GM10248 (cell line): ENCODE results near the gene TEX35.

Experiments
- CTCF ChIA-PET: fragments of 300-600 bp; sonication (Branson Sonifier 250); formaldehyde crosslinking; extraction: SDS; loops from one replicate; lab custom pipeline; 2021; ENCODE audit warnings: antibody characterized with exemption; lab: Yijun Ruan, JAX
- POLR2A ChIA-PET: fragments of 350-650 bp; sonication (Branson Sonifier 250); formaldehyde crosslinking; extraction: SDS; loops from one replicate; lab custom pipeline; 2020; ENCODE audit warnings: antibody characterized with exemption; lab: Yijun Ruan, JAX
- DNase-seq: peaks from one replicate; pipeline ENCODE4 v3.0.0; 2012; ENCODE audit errors: extremely low spot score
- CTCF ChIP-seq: IDR thresholded peaks from 2 replicates; pipeline ENCODE4 v1.5.1; 2012; ENCODE audit warnings: mild to moderate bottlenecking, low read depth; ENCODE audit errors: extremely low read depth, missing control alignments, control extremely low read depth

TEX35 gene

DNA sequence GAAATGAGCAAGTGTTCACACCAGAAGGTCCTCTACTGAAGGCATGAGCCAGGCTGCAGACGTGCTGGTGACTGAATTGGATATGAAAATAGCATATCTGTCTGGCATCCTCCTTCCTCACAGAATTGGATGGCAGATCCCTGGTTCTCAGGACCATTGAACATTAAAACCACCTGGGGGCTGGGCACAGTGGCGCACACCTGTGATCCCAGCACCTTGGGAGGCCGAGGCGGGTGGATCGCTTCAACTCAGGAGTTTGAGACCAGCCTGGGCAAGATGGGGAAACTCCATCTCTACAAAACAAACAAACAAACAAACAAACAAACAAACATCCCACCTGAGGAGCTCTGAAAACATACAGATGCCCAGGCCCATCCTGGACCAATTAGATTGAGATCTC lies 23.4 kb downstream of the TEX35 start:
- POLR2A ChIA-PET: no interaction called here
- TF ChIP-seq CTCF: no peak
- CTCF ChIA-PET: interaction anchor here (1.4 to 11.1 kb wide), 4 partner anchors 10 to 1274 kb away, joined by 3 to 91 read pairs (median 10); no protein-coding TSS in a partner anchor
- DNase-seq: no peak

GRCh38 chr1:178536844-178537371 lies 24.0 kb downstream of the TEX35 start:
- CTCF ChIA-PET: interaction anchor here (1.4 to 11.1 kb wide), 5 partner anchors 9 to 1273 kb away, joined by 3 to 118 read pairs (median 12); no protein-coding TSS in a partner anchor
- TF ChIP-seq CTCF: no peak
- POLR2A ChIA-PET: no interaction called here
- DNase-seq: no peak

GRCh38 chr1:178537382-178538090 lies 24.6 kb downstream of the TEX35 start:
- ChIA-PET POLR2A (no interaction called here), CTCF (interaction anchor here (1.2 to 11.1 kb wide), 5 partner anchors 9 to 464 kb away, joined by 3 to 118 read pairs (median 12); no protein-coding TSS in a partner anchor)
- no peak for DNase-seq
- TF ChIP-seq CTCF: no peak

DNA sequence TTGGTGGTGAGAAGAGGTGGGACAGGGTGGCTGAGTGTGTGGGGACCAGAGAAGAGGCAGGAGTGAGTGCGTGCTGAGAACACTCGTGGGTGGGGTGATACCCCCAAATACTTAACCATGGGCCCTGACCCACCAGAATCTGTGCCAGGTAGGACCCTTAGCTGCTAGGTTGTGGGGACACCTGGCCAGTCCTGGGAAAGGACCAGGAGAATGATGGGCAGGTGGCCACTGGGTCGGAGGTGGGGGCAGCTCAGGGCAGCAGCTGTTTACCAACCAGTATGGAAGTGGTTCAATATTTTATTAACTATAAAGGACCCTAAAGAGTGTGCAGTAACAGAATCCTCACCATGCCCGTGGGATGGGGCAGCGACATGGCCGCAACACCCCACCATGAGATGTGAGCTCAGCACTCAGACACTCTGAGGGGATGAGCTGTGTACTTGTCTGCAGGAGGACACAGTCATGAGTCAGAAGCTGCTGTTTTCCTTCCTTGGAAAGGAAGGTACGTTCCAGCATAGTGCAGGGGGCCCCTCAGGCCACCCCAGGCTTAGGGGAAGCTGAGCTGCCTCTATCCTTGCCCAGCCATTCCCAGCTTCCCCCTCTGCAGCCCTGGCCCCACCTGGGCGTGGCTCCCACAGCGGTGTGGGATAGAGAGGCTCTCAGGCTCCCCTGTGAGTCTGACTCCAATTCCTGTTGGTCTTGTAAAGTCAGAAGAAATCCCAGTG lies 25.4 kb downstream of the TEX35 start:
- TF ChIP-seq CTCF: no peak
- no peak for DNase-seq
- CTCF ChIA-PET: interaction anchor here (1.2 to 11.1 kb wide), 4 partner anchors 37 to 463 kb away, joined by 3 to 118 read pairs (median 52); no protein-coding TSS in a partner anchor
- POLR2A ChIA-PET: no interaction called here

- no peak for TF ChIP-seq CTCF
- ChIA-PET POLR2A (no interaction called here), CTCF (interaction anchor here (1.1 to 9.2 kb wide), 4 partner anchors 38 to 467 kb away, joined by 4 to 118 read pairs (median 8); no protein-coding TSS in a partner anchor)
- no peak for DNase-seq
Measured at GRCh38 chr1:178539291-178539690, 26.4 kb downstream of the TEX35 start.

GRCh38 chr1:178540204-178540603 lies 27.3 kb downstream of the TEX35 start:
- no peak for TF ChIP-seq CTCF
- ChIA-PET POLR2A (no interaction called here), CTCF (interaction anchor here (0.9 to 9.2 kb wide), 9 partner anchors 8 to 466 kb away, joined by 3 to 118 read pairs (median 5); no protein-coding TSS in a partner anchor)
- DNase-seq: no peak
